ENCODE data around the gene SLU7.

SLU7 gene

DNA sequence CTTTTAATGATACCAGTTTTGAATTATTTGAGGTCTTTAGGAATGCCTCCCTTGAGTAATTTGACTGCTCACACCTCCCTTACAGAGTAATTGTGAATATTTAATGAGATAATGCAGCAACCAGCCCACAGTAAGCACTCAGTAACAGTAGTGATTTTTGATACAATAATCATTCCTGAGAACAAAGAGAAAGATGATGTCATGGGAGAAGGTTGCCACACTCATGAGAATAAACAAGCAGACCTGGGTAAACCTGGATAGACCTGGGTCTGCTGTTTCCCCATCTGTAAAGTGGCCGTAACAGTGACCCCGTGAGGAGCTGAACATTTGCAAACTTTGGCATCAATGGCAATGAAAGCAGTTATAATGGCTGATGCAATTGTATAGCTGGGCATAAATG lies 52.7 kb downstream of the SLU7 start:
- H3K4me3 ChIP-seq (ENCODE audit: extremely low read depth, insufficient read depth, low read length, poor library complexity, severe bottlenecking): no peak overlapping the region
- peaks cover 5% of the 10 kb centered on the region for H3K4me1 ChIP-seq (ENCODE audit: control insufficient read depth, insufficient read depth, low read length, poor library complexity, severe bottlenecking)
- 83 to 88% methylated on average over 2 of the region's 2 CpGs for WGBS, 2 experiments (ENCODE audit: insufficient coverage in 2 of 2)
- no peaks in the 10 kb centered on the region for H3K9me3 ChIP-seq (ENCODE audit: control insufficient read depth, low read length)
- H3K36me3 ChIP-seq (ENCODE audit: control insufficient read depth, insufficient read depth, low read length): no peaks in the 10 kb centered on the region
- H3K27ac ChIP-seq (ENCODE audit: low read depth, low read length, severe bottlenecking): no peak overlapping the region

DNA sequence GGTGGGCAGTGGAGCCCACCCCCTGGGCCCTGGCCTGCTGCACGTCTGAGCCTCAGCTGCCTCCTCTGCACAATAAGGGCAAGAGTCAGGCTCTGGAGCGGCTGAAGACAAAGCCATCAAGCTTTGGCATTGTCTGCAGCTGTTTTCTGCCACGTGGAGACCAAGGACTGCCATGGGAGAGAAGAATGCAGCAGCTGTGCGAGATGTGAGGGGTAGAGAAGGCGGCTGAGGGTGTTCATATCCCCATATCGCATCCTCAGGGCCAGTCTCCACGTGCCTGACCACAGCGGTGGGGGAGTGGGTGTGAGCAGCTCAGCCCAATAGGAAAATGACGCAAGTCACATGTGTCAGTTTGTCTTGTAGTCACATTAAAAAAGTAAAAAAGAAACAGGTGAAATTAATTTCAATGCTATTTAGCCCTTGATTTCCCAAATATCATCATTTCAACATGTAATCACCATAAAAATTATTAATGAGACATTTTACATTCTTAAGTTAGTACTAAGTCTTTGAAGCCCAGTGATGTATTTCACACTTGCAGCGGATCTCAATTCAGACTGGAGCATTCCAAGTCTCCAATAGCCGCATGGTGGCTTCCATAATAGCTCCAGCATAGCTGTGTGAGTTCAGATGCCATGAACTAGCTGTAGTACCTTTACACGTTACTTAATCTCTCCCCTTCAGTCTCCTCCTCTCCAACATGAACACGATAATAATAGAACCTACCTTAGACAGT lies 55.1 kb downstream of the SLU7 start:
- Histone ChIP-seq H3K4me3 (ENCODE audit: extremely low read depth, insufficient read depth, low read length, poor library complexity, severe bottlenecking) (no peak overlapping the region), H3K27ac (ENCODE audit: low read depth, low read length, severe bottlenecking) (no peak overlapping the region), H3K4me1 (ENCODE audit: control insufficient read depth, insufficient read depth, low read length, poor library complexity, severe bottlenecking) (peaks cover 12% of the 10 kb centered on the region), H3K36me3 (ENCODE audit: control insufficient read depth, insufficient read depth, low read length) (no peaks in the 10 kb centered on the region), H3K9me3 (ENCODE audit: control insufficient read depth, low read length) (no peaks in the 10 kb centered on the region)
- 76 to 81% methylated on average over 8 to 10 of the region's 13 CpGs for WGBS, 2 experiments (ENCODE audit: insufficient coverage in 2 of 2)

DNA sequence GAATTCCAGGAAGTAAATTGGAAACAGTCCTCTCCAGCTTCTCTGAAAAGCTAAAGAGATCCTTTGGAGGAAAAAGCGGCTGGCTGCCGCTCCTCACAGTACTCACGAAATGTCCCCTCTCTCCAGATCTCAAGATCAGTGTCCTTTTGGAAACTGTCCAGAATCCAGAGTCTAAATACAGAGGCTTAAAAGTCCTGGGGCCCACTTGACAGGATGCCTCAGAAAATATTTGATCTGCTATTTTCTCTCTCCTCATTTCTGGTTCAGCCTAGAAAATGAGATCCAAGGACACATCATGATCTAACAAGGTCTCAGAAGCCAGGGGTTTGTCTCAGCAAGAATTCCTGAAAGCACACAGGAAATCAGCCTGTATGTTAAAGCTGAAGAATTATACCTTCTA lies 55.7 kb downstream of the SLU7 start:
- WGBS, 2 experiments (ENCODE audit: insufficient coverage in 2 of 2): 93 to 100% methylated on average over 3 of the region's 3 CpGs

DNA sequence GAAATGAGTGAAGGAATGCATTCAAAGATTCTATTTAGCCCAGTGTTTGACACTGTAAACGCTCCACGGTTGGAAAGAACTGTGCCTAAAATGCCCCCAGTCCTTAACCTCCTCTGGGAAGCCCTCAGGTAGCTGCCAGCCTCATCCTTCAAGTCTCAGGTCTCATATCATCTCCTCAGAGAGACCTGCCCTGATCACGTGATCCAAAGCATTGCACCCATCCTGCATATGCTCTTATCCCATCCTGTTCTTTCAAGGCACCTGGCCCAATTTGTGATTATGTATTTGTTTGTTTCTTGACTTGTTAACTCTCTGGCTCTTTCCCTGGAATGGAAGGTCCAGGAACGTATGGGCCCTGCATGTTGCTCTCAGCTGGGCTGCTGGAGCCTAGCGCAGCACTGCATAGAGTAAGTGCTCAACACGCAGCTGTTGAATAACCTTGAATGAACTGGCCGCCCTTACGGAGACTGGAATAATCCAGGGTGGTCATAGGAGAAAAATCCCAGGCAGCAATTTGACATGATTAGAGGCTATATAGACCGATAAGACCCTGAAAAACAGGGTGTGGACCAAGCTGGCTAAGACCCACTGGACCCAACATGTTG lies 57.2 kb downstream of the SLU7 start:
- no peak overlapping the region for H3K27ac ChIP-seq (ENCODE audit: low read depth, low read length, severe bottlenecking)
- H3K4me1 ChIP-seq (ENCODE audit: control insufficient read depth, insufficient read depth, low read length, poor library complexity, severe bottlenecking): peaks cover 8% of the 10 kb centered on the region
- no peaks in the 10 kb centered on the region for H3K9me3 ChIP-seq (ENCODE audit: control insufficient read depth, low read length)
- 91 to 97% methylated on average over 8 of the region's 9 CpGs for WGBS, 2 experiments (ENCODE audit: insufficient coverage in 2 of 2)
- H3K4me3 ChIP-seq (ENCODE audit: extremely low read depth, insufficient read depth, low read length, poor library complexity, severe bottlenecking): no peak overlapping the region
- no peaks in the 10 kb centered on the region for H3K36me3 ChIP-seq (ENCODE audit: control insufficient read depth, insufficient read depth, low read length)

More for the DNA sequence above, 55.7 kb downstream of the SLU7 start:
- Histone ChIP-seq H3K36me3 (ENCODE audit: control insufficient read depth, insufficient read depth, low read length) (no peaks in the 10 kb centered on the region), H3K27ac (ENCODE audit: low read depth, low read length, severe bottlenecking) (no peak overlapping the region), H3K4me3 (ENCODE audit: extremely low read depth, insufficient read depth, low read length, poor library complexity, severe bottlenecking) (no peak overlapping the region), H3K9me3 (ENCODE audit: control insufficient read depth, low read length) (no peaks in the 10 kb centered on the region), H3K4me1 (ENCODE audit: control insufficient read depth, insufficient read depth, low read length, poor library complexity, severe bottlenecking) (peaks cover 12% of the 10 kb centered on the region)

DNA sequence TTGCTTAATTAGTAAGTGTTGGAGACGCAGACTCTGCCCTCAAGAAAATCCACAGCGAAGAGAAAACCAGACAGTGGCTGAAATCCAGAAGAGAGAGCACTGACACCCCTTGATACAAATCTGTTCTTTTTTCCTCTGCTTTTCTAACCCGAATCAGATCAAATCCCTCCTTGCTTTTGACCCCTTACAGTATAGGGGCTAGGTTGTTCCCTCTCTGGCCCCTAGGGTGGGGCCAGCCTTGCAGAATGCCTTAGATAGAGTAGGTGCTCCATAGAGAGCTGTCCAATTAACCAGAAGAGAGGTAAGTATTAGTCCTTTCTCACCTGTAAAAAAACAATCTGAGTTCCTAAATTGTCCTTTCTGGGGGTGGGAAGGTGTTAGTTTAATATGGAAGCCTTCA lies 58.6 kb downstream of the SLU7 start:
- Histone ChIP-seq H3K36me3 (ENCODE audit: control insufficient read depth, insufficient read depth, low read length) (no peaks in the 10 kb centered on the region), H3K4me3 (ENCODE audit: extremely low read depth, insufficient read depth, low read length, poor library complexity, severe bottlenecking) (no peak overlapping the region), H3K9me3 (ENCODE audit: control insufficient read depth, low read length) (no peaks in the 10 kb centered on the region), H3K4me1 (ENCODE audit: control insufficient read depth, insufficient read depth, low read length, poor library complexity, severe bottlenecking) (peaks cover 7% of the 10 kb centered on the region), H3K27ac (ENCODE audit: low read depth, low read length, severe bottlenecking) (no peak overlapping the region)
- 81 to 100% methylated on average over 2 of the region's 3 CpGs for WGBS, 2 experiments (ENCODE audit: insufficient coverage in 2 of 2)

DNA sequence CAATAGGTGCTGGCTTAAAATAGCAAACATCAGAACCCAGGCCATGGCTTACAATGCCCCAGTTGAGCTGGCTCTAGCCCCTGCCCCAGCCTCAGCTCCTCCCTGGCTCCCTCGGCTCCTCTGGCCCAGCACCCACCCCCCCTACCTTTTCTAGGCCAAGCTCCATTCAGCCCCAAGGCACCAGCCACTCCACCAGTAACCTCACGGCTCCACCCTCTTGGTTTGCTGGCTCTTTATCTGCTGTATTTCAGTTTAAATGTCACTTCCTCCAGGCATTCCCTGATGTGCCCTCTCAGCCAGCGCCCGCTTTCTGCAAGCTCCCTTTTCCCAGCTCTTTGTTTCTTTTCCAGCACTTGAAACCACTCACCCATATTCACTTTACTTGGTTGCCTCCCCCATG lies 59.1 kb downstream of the SLU7 start:
- Histone ChIP-seq H3K4me1 (ENCODE audit: control insufficient read depth, insufficient read depth, low read length, poor library complexity, severe bottlenecking) (peaks cover 7% of the 10 kb centered on the region), H3K27ac (ENCODE audit: low read depth, low read length, severe bottlenecking) (no peak overlapping the region), H3K36me3 (ENCODE audit: control insufficient read depth, insufficient read depth, low read length) (no peaks in the 10 kb centered on the region), H3K4me3 (ENCODE audit: extremely low read depth, insufficient read depth, low read length, poor library complexity, severe bottlenecking) (no peak overlapping the region), H3K9me3 (ENCODE audit: control insufficient read depth, low read length) (no peaks in the 10 kb centered on the region)
- 48 to 56% methylated on average over 3 to 4 of the region's 4 CpGs for WGBS, 2 experiments (ENCODE audit: insufficient coverage in 2 of 2)

DNA sequence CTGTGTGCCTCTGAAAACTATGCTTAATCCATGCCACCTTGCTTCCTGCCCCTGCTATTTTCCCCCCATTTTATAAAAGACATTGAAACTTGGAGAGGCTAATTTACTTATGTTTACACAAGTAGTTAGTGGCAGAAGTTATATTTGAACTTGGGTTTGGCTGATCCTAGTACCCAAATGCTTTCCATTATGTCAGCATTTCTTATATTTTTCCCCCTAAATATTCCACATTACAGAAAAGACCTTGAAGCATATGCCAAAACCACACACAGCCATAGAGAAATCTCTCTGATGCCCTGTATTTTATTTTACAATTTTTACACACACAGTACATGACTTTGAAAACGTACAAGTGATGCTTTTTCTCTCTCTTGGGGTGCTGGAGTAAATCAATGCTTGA lies 59.6 kb downstream of the SLU7 start:
- Histone ChIP-seq H3K9me3 (ENCODE audit: control insufficient read depth, low read length) (no peaks in the 10 kb centered on the region), H3K36me3 (ENCODE audit: control insufficient read depth, insufficient read depth, low read length) (no peaks in the 10 kb centered on the region), H3K4me3 (ENCODE audit: extremely low read depth, insufficient read depth, low read length, poor library complexity, severe bottlenecking) (no peak overlapping the region), H3K27ac (ENCODE audit: low read depth, low read length, severe bottlenecking) (no peak overlapping the region), H3K4me1 (ENCODE audit: control insufficient read depth, insufficient read depth, low read length, poor library complexity, severe bottlenecking) (peaks cover 7% of the 10 kb centered on the region)
- WGBS, 2 experiments (ENCODE audit: insufficient coverage in 2 of 2): 83% methylated on average over 1 of the region's 1 CpG; no CpG with 5 or more reads in 1 of the 2 experiments

DNA sequence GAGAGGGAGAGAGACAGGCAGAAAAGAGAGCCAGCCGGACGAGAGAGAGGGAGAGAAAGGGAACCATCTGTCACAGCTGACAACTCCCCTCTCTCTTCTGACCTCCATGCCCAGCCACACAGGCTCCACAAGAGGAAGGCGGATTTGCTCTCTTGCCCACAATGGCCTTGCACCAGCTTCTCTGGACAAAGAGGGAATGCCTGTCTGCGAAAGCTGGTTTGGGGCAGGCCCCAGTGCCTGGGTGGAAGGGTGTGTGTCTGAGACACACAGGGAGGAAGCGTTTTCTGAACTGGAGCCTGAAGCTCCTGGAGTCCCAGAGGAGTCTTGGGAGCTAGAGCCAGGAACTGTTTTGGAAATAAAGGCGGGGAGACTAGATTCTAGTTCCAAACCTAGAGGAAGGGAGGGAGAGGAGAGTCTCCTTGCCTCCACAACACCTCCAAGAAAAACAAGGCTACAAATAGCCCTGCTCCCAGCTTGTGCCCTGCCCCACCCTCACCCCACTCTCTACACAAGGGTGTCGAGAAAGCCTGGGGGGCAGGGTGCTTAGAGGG lies 60.9 kb downstream of the SLU7 start:
- H3K4me3 ChIP-seq (ENCODE audit: extremely low read depth, insufficient read depth, low read length, poor library complexity, severe bottlenecking): no peak overlapping the region
- WGBS, 2 experiments (ENCODE audit: insufficient coverage in 2 of 2): 67 to 81% methylated on average over 1 to 3 of the region's 7 CpGs
- H3K27ac ChIP-seq (ENCODE audit: low read depth, low read length, severe bottlenecking): no peak overlapping the region
- no peaks in the 10 kb centered on the region for H3K36me3 ChIP-seq (ENCODE audit: control insufficient read depth, insufficient read depth, low read length)
- no peaks in the 10 kb centered on the region for H3K9me3 ChIP-seq (ENCODE audit: control insufficient read depth, low read length)
- peaks cover 7% of the 10 kb centered on the region for H3K4me1 ChIP-seq (ENCODE audit: control insufficient read depth, insufficient read depth, low read length, poor library complexity, severe bottlenecking)

DNA sequence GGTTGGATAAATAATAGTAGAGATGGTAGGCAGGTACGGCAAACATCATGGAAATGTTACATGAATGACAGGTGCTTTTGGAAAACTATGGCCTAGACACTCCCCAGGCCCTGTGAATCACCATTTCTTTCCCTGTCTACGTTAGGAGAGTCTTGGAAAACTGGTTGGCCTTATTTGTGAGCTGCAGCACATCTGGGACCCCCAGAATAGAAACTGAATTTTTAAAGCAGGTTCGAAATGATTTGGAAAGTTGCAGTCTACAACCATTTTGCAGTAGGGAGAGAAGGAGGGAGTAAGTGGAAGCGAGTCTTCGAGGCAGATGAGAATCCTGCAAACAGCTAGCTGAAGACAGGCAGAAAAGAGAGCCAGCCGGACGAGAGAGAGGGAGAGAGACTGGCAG lies 61.5 kb downstream of the SLU7 start:
- Histone ChIP-seq H3K4me3 (ENCODE audit: extremely low read depth, insufficient read depth, low read length, poor library complexity, severe bottlenecking) (no peak overlapping the region), H3K27ac (ENCODE audit: low read depth, low read length, severe bottlenecking) (peak overlapping the region; percentile 2), H3K9me3 (ENCODE audit: control insufficient read depth, low read length) (no peaks in the 10 kb centered on the region), H3K36me3 (ENCODE audit: control insufficient read depth, insufficient read depth, low read length) (no peaks in the 10 kb centered on the region), H3K4me1 (ENCODE audit: control insufficient read depth, insufficient read depth, low read length, poor library complexity, severe bottlenecking) (peaks cover 7% of the 10 kb centered on the region)
- WGBS, 2 experiments (ENCODE audit: insufficient coverage in 2 of 2): 85 to 98% methylated on average over 6 to 7 of the region's 7 CpGs

DNA sequence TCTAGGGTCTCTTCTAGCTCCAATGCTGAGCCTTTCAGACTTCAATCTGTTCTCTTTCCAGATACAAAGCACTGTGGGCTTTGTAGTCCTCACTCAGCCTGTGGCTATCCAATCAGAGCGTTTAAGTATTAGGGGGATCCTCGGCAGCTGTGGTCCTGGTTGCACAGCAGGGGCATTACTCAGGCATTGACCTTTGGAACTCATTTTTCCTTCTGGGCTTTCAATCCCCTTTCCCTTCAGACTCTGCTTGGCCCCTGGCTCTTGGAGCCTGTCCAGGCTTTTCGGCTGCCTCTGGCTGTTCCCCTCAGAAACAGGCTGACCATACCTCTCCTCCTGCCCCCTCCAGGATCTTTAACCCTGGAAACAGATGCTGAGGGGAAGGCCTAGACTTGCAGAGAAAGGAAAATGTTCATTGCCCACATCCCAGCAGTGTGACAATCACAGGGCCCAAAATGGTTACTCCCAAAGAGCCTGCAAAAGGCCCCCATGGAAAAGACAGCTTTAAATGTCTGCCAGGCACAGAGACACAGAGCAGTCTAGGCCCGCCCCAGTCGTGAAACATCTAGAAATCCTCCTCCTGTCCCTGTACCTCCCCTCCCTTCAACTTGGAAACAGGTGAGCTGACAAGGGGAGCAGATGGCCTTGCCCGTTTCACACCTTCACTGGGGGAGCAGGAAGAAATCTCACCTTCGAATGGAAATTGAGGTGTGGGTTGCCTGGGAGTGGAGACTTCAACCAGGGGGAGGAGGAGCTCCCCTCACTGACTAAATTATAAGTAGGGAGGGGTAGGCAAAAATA lies 62.1 kb downstream of the SLU7 start:
- Histone ChIP-seq H3K4me1 (ENCODE audit: control insufficient read depth, insufficient read depth, low read length, poor library complexity, severe bottlenecking) (peaks cover 7% of the 10 kb centered on the region), H3K4me3 (ENCODE audit: extremely low read depth, insufficient read depth, low read length, poor library complexity, severe bottlenecking) (no peak overlapping the region), H3K9me3 (ENCODE audit: control insufficient read depth, low read length) (no peaks in the 10 kb centered on the region), H3K36me3 (ENCODE audit: control insufficient read depth, insufficient read depth, low read length) (no peaks in the 10 kb centered on the region), H3K27ac (ENCODE audit: low read depth, low read length, severe bottlenecking) (no peak overlapping the region)
- 83 to 87% methylated on average over 4 to 5 of the region's 7 CpGs for WGBS, 2 experiments (ENCODE audit: insufficient coverage in 2 of 2)

Measured in mesodermal cell (in vitro differentiated cells).